ENCODE measurements around the gene BTK.

The BTK gene

GRCh38 chrX:101303790-101304189 lies 82.2 kb downstream of the BTK start:
- ChIA-PET CTCF (no interaction called here), POLR2A (no interaction called here)
- no peak for TF ChIP-seq CTCF (IDR thresholded peaks at IDR 0.05; ENCODE audit: control extremely low read depth, extremely low read depth, low read depth, missing control alignments)
- no peak for DNase-seq (ENCODE audit: extremely low spot score)

Measured in GM10248 (cell line).